ENCODE data around the gene MCFD2. TPM values are rescaled to one million over a fixed set of nuclear protein-coding genes. Genes with fewer than 3 reads are reported as not detected.

MCFD2 gene
- total and polyA plus RNA-seq, 8 donors: 13.3 to 127 (median 43.3) TPM

- H3K4me3 ChIP-seq: no peak overlapping the region
- intact Hi-C loops (cut with DNase I; ENCODE audit: low total_unique reads): no loop called here
- DNase-seq: no peak
- H3K9me3 ChIP-seq: peaks cover 0 to 2% (median under 1%) of the 10 kb centered on the region in 4 donors
- no peak overlapping the region for H3K27ac ChIP-seq
- peaks cover 4 to 18% (median 10%) of the 10 kb centered on the region in 4 donors for H3K4me1 ChIP-seq
- whole genome bisulfite sequencing, 5 donors: 93 to 98% (median 94%) methylated on average over 9 of the region's 9 CpGs
- no peaks in the 10 kb centered on the region for H3K27me3 ChIP-seq
- no peak for TF ChIP-seq EP300 (IDR thresholded peaks at IDR 0.05)
- no peak for TF ChIP-seq CTCF (IDR thresholded peaks at IDR 0.05)
- TF ChIP-seq POLR2A (IDR thresholded peaks at IDR 0.05): no peak
- TF ChIP-seq POLR2AphosphoS5 (IDR thresholded peaks at IDR 0.05): no peak
- H3K36me3 ChIP-seq: no peaks in the 10 kb centered on the region
Observed at GRCh38 chr2:46859482-46859881, 56.1 kb downstream of the MCFD2 start.

GRCh38 chr2:46858702-46859090 lies 56.9 kb downstream of the MCFD2 start:
- 84 to 92% (median 88%) methylated on average over 4 of the region's 4 CpGs for WGBS, 5 donors
- H3K36me3 ChIP-seq: no peaks in the 10 kb centered on the region
- TF ChIP-seq POLR2AphosphoS5 (IDR thresholded peaks at IDR 0.05) (peak in 1 of 3 donors; percentile 30), EP300 (IDR thresholded peaks at IDR 0.05) (no peak), POLR2A (IDR thresholded peaks at IDR 0.05) (no peak)
- intact Hi-C loops (cut with DNase I; ENCODE audit: low total_unique reads): no loop called here
- H3K27ac ChIP-seq: peak overlapping the region in 3 of 5 donors; percentile 2 to 15 (median 14)
- peaks cover 8 to 22% (median 15%) of the 10 kb centered on the region in 4 donors for H3K4me1 ChIP-seq
- H3K4me3 ChIP-seq: no peak overlapping the region
- no peaks in the 10 kb centered on the region for H3K27me3 ChIP-seq
- no peaks in the 10 kb centered on the region for H3K9me3 ChIP-seq
- DNase-seq: no peak

DNA sequence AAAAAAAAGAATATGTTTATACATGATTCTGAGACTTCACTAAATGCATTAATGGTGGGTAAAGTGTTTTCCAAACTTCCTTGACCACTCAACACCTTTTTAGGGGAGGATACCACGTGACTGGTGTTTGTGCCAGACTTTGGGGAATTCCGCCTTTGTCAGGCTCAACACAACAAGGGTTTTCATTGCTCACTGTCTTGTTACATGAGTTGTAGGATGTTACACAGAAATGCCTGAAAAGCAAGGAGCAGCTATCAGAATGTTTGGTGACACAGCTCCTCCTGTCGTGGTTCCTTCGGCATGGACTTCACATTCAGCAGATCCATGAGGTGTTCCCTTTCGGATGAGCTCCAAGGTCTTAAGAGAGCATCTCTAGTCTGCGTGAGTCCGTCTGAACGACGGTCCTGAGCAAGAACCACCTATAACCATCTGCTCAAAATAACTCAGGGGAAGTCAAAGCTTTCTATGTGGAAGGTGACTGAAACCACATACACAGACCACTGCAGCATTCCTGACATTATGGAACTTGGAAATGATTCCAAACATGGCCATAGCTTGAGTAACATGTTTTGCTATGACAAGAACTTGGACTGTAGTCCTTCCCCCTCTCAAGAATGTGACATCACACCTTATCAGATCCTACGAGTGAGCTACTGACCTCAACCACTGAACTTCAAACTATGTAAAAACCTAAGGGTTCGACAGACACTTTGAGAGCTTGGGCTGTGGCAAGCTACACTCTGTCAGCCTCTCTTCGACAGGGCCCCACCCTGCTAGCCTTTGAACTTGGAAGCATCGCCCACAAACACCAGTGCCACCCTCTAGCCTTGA lies 57.5 kb downstream of the MCFD2 start:
- H3K4me1 ChIP-seq: peaks cover 8 to 22% (median 15%) of the 10 kb centered on the region in 4 donors
- no peaks in the 10 kb centered on the region for H3K27me3 ChIP-seq
- H3K27ac ChIP-seq: peak overlapping the region in 2 of 5 donors; percentile 2 to 15
- H3K36me3 ChIP-seq: no peaks in the 10 kb centered on the region
- H3K9me3 ChIP-seq: no peaks in the 10 kb centered on the region
- DNase-seq: no peak
- WGBS, 5 donors: 76 to 87% (median 78%) methylated on average over 13 of the region's 13 CpGs
- H3K4me3 ChIP-seq: no peak overlapping the region
- TF ChIP-seq CTCF (IDR thresholded peaks at IDR 0.05): no peak
- no peak for TF ChIP-seq POLR2AphosphoS5 (IDR thresholded peaks at IDR 0.05)
- TF ChIP-seq POLR2A (IDR thresholded peaks at IDR 0.05): no peak
- TF ChIP-seq EP300 (IDR thresholded peaks at IDR 0.05): no peak
- intact Hi-C loops (cut with DNase I; ENCODE audit: low total_unique reads): no loop called here

- intact Hi-C loops (cut with DNase I; ENCODE audit: low total_unique reads): no loop called here
- Histone ChIP-seq H3K36me3 (no peaks in the 10 kb centered on the region), H3K4me1 (peaks cover 8 to 25% (median 16%) of the 10 kb centered on the region in 4 donors), H3K27me3 (no peaks in the 10 kb centered on the region), H3K27ac (peak overlapping the region in 4 of 5 donors; percentile 66 to 84 (median 72)), H3K9me3 (no peaks in the 10 kb centered on the region), H3K4me3 (no peak overlapping the region)
- WGBS, 5 donors: 85 to 98% (median 91%) methylated on average over 3 of the region's 3 CpGs
- no peak for DNase-seq
- TF ChIP-seq POLR2AphosphoS5 (IDR thresholded peaks at IDR 0.05): no peak
- no peak for TF ChIP-seq CTCF (IDR thresholded peaks at IDR 0.05)
- no peak for TF ChIP-seq POLR2A (IDR thresholded peaks at IDR 0.05)
- no peak for TF ChIP-seq EP300 (IDR thresholded peaks at IDR 0.05)
Observed at GRCh38 chr2:46856336-46856735, 59.3 kb downstream of the MCFD2 start.

DNA sequence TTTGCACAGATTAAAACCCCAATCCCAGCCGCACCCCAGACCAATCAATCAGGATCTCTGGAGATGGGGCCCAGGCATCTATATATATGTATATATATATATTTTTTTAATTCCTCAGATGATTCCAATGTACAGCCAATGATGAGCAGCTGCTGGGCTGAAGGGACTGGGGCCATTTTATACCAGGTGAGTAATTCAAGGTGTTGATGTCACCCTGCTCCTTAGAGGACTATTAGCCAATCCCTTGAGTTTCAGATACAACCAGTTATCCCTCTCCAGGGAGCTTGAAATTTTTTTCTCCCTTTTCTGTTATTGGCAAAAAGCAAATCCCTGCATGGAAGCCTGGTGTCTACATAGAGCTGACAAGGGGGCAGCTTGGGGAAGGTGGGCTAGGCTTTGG lies 59.8 kb downstream of the MCFD2 start:
- Histone ChIP-seq H3K4me1 (peaks cover 12 to 30% (median 20%) of the 10 kb centered on the region in 4 donors), H3K27ac (peak overlapping the region in 4 of 5 donors; percentile 66 to 84 (median 72)), H3K36me3 (no peaks in the 10 kb centered on the region), H3K9me3 (no peaks in the 10 kb centered on the region), H3K4me3 (no peak overlapping the region), H3K27me3 (no peaks in the 10 kb centered on the region)
- intact Hi-C loops (cut with DNase I; ENCODE audit: low total_unique reads): no loop called here
- 82 to 98% (median 92%) methylated on average over 1 of the region's 1 CpG for WGBS, 5 donors
- DNase-seq: no peak
- no peak for TF ChIP-seq POLR2A (IDR thresholded peaks at IDR 0.05)
- TF ChIP-seq POLR2AphosphoS5 (IDR thresholded peaks at IDR 0.05): no peak
